ENCODE data around the gene HS3ST6.
"Not testable (repeated sequence)": the region's sequence is repeated elsewhere in the genome, so short reads cannot be mapped to it uniquely, and the experiment has no call there.

- TF ChIP-seq POLR2A, SPI1, TAF1 (IDR thresholded peaks at IDR 0.05; ENCODE audit: low read depth, low read length): not testable (repeated sequence)
Observed at GRCh38 chr16:1958143-1958491, 39.9 kb upstream of the HS3ST6 start.

Measured in GM12891 (cell line).